Transverse colon (tissue), 4 donors: ENCODE data around the gene CD84.
"Not testable (repeated sequence)": the region's sequence is repeated elsewhere in the genome, so short reads cannot be mapped to it uniquely, and the experiment has no call there.

Experiments used
- POLR2A ChIP-seq: fragments of 450-650 bp; IDR thresholded peaks from one replicate; pipeline ENCODE4 v1.6.1; 2016; ENCODE audit warnings: antibody characterized with exemption, mild to moderate bottlenecking, moderate library complexity
- POLR2AphosphoS5 ChIP-seq, 3 donors: sonication (generic); formaldehyde crosslinking; IDR thresholded peaks; one replicate each; pipeline ENCODE4 v1.6.1; 2016; ENCODE audit warnings: antibody characterized with exemption in 3 of 3
- TF ChIP-seq, protein P1 (sequence below), 5 experiments: fragments of 200-600 bp in 3 of 5; fragments of 450-650 bp in 2 of 5; sonication (generic) in 3 of 5; IDR thresholded peaks; 1 replicate in 2 of 5; 2 replicates in 3 of 5; pipeline ENCODE4 v1.5.1; 2016 to 2017; ENCODE audit warnings: antibody characterized with exemption in 5 of 5, inconsistent platforms in 3 of 5, mild to moderate bottlenecking in 2 of 5, moderate library complexity in 1 of 5

DNA sequence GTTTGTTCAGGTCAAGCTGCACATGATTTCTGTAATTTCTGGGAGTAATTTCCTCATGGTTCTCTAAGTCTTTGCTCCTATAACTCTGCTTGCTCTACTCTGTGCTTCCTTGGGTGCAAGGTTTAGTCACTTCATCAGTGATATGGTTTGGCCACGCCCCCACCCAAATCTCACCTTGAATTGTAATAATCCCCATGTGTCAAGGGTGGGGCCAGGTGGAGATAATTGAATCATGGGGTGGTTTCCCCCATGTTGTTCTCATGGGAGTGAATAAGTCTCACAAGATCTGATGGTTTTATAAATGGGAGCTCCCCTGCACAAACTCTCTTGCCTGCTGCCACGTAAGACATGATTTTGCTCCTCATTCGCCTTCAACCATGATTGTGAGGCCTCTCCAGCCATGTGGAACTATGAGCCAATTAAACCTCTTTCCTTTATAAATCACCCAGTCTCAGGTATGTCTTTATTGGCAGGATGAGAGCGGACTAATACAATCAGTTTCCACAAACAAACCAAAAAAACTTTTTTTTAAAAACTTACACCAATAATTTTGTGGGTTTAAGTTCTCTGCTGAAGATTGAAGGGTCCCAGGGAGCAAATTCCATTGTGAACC, 48.5 kb upstream of the CD84 start:
- TF ChIP-seq, protein P1, sequence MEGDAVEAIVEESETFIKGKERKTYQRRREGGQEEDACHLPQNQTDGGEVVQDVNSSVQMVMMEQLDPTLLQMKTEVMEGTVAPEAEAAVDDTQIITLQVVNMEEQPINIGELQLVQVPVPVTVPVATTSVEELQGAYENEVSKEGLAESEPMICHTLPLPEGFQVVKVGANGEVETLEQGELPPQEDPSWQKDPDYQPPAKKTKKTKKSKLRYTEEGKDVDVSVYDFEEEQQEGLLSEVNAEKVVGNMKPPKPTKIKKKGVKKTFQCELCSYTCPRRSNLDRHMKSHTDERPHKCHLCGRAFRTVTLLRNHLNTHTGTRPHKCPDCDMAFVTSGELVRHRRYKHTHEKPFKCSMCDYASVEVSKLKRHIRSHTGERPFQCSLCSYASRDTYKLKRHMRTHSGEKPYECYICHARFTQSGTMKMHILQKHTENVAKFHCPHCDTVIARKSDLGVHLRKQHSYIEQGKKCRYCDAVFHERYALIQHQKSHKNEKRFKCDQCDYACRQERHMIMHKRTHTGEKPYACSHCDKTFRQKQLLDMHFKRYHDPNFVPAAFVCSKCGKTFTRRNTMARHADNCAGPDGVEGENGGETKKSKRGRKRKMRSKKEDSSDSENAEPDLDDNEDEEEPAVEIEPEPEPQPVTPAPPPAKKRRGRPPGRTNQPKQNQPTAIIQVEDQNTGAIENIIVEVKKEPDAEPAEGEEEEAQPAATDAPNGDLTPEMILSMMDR (IDR thresholded peaks at IDR 0.05), result not testable (repeated sequence)
- TF ChIP-seq POLR2A; POLR2AphosphoS5 (IDR thresholded peaks at IDR 0.05): not testable (repeated sequence)
